H9 (cell line): ENCODE results near the gene CEP120. TPM values are rescaled to one million over a fixed set of nuclear protein-coding genes. Genes with fewer than 3 reads are reported as not detected.
A peak's percentile ranks its signal among the peaks of the same experiment; 100 is the strongest.

Source experiments
- DNase-seq: peaks from one replicate; pipeline ENCODE4 v3.0.0-alpha.2; 2017
- H2AFZ ChIP-seq: one replicate; pipeline ENCODE4 v1.6.1; 2013; ENCODE audit warnings: mild to moderate bottlenecking, low read length, control low read depth, moderate library complexity
- H2AK5ac ChIP-seq: 2 replicates; pipeline ENCODE4 v1.6.1; 2013; ENCODE audit warnings: low read length, control low read depth, mixed read lengths; ENCODE audit not compliant: insufficient read length
- H2BK120ac ChIP-seq: one replicate; pipeline ENCODE4 v1.6.1; 2013; ENCODE audit warnings: low read depth, mild to moderate bottlenecking, low read length, control low read depth, inconsistent platforms; ENCODE audit not compliant: poor library complexity, severe bottlenecking
- H2BK12ac ChIP-seq: 2 replicates; pipeline ENCODE4 v1.6.1; 2013; ENCODE audit warnings: low read length, control low read depth, mixed read lengths, low read depth; ENCODE audit not compliant: insufficient read length
- H2BK15ac ChIP-seq: 2 replicates; pipeline ENCODE4 v1.6.1; 2013; ENCODE audit warnings: low read depth, low read length, control low read depth
- H2BK20ac ChIP-seq: one replicate; pipeline ENCODE4 v1.6.1; 2013; ENCODE audit warnings: low read depth, mild to moderate bottlenecking, low read length, control low read depth, inconsistent platforms; ENCODE audit not compliant: poor library complexity, severe bottlenecking
- H2BK5ac ChIP-seq: 2 replicates; pipeline ENCODE4 v1.6.1; 2013; ENCODE audit warnings: low read length, control low read depth, mixed read lengths; ENCODE audit not compliant: insufficient read length
- H3K14ac ChIP-seq: 2 replicates; pipeline ENCODE4 v1.6.1; 2013; ENCODE audit warnings: low read length, control low read depth; ENCODE audit not compliant: insufficient read depth
- H3K18ac ChIP-seq: 2 replicates; pipeline ENCODE4 v1.6.1; 2013; ENCODE audit warnings: low read depth, mild to moderate bottlenecking, mixed read lengths, low read length, control low read depth; ENCODE audit not compliant: insufficient read length
- H3K23ac ChIP-seq: 2 replicates; pipeline ENCODE4 v1.6.1; 2013; ENCODE audit warnings: low read length, control low read depth, mixed read lengths, low read depth; ENCODE audit not compliant: insufficient read length
- H3K23me2 ChIP-seq: 2 replicates; pipeline ENCODE4 v1.6.1; 2013; ENCODE audit warnings: low read depth, mild to moderate bottlenecking, mixed read lengths, low read length, control low read depth; ENCODE audit not compliant: insufficient read length, poor library complexity, severe bottlenecking
- H3K27ac ChIP-seq: 2 replicates; pipeline ENCODE4 v1.5.1; 2013; ENCODE audit warnings: low read length, control low read depth, mixed read lengths, low read depth; ENCODE audit not compliant: insufficient read length
- H3K27me3 ChIP-seq: 2 replicates; pipeline ENCODE4 v1.6.1; 2013; ENCODE audit warnings: low read length, control low read depth, inconsistent platforms; ENCODE audit not compliant: insufficient read depth
- H3K4ac ChIP-seq: 2 replicates; pipeline ENCODE4 v1.6.1; 2013; ENCODE audit warnings: low read depth, mild to moderate bottlenecking, control low read depth, inconsistent platforms, low read length, moderate library complexity
- H3K4me1 ChIP-seq: 2 replicates; pipeline ENCODE4 v1.6.1; 2013; ENCODE audit warnings: low read length, control low read depth, inconsistent platforms; ENCODE audit not compliant: insufficient read depth
- H3K4me2 ChIP-seq: 2 replicates; pipeline ENCODE4 v1.6.1; 2013; ENCODE audit warnings: low read length, control low read depth, mixed read lengths; ENCODE audit not compliant: insufficient read length, insufficient read depth
- H3K56ac ChIP-seq: 2 replicates; pipeline ENCODE4 v1.6.1; 2013; ENCODE audit warnings: low read depth, mild to moderate bottlenecking, mixed read lengths, low read length, control low read depth; ENCODE audit not compliant: insufficient read length
- H3K79me1 ChIP-seq: 2 replicates; pipeline ENCODE4 v1.6.1; 2013; ENCODE audit warnings: low read depth, mild to moderate bottlenecking, moderate library complexity, low read length, control low read depth, inconsistent platforms; ENCODE audit not compliant: insufficient read depth, poor library complexity, severe bottlenecking
- H3K79me2 ChIP-seq: 2 replicates; pipeline ENCODE4 v1.6.1; 2013; ENCODE audit warnings: low read length, control low read depth, inconsistent platforms; ENCODE audit not compliant: insufficient read depth
- H3K9ac ChIP-seq: 2 replicates; pipeline ENCODE4 v1.6.1; 2013; ENCODE audit warnings: low read length, control low read depth, mixed read lengths; ENCODE audit not compliant: insufficient read length; ENCODE audit errors: extremely low read depth
- H3K9me3 ChIP-seq: one replicate; pipeline ENCODE4 v1.6.1; 2013; ENCODE audit warnings: low read depth, low read length, inconsistent platforms; ENCODE audit not compliant: control insufficient read depth
- H3T11ph ChIP-seq: one replicate; pipeline ENCODE4 v1.6.1; 2013; ENCODE audit warnings: mild to moderate bottlenecking, low read length, control low read depth, inconsistent platforms
- H4K20me1 ChIP-seq: one replicate; pipeline ENCODE4 v1.6.1; 2013; ENCODE audit not compliant: control insufficient read depth, insufficient read length, insufficient read depth
- H4K5ac ChIP-seq: 2 replicates; pipeline ENCODE4 v1.6.1; 2013; ENCODE audit warnings: low read depth, mild to moderate bottlenecking, mixed read lengths, low read length, control low read depth; ENCODE audit not compliant: insufficient read length
- H4K8ac ChIP-seq: replicated peaks from 2 replicates; pipeline ENCODE4 v1.6.1; 2013; ENCODE audit warnings: low read length, control low read depth, mixed read lengths, low read depth; ENCODE audit not compliant: insufficient read length
- H4K91ac ChIP-seq: 2 replicates; pipeline ENCODE4 v1.6.1; 2013; ENCODE audit warnings: low read depth, mild to moderate bottlenecking, moderate library complexity, mixed read lengths, low read length, control low read depth; ENCODE audit not compliant: insufficient read length
- H3K27ac Mint-ChIP-seq, 3 experiments: 2 replicates in 2 of 3; 3 replicates in 1 of 3; pipeline ENCODE4 v1.8.0; 2020 to 2021; ENCODE audit warnings: mixed read lengths in 3 of 3, mild to moderate bottlenecking in 1 of 3, moderate library complexity in 1 of 3
- H3K27me3 Mint-ChIP-seq: 2 replicates; pipeline ENCODE4 v1.8.0; 2021; ENCODE audit warnings: low read depth, mild to moderate bottlenecking, moderate library complexity, mixed read lengths
- H3K36me3 Mint-ChIP-seq, 3 experiments: 2 replicates in 2 of 3; 3 replicates in 1 of 3; pipeline ENCODE4 v1.8.0; 2020 to 2021; ENCODE audit warnings: low read depth in 3 of 3, mixed read lengths in 3 of 3; ENCODE audit not compliant: insufficient read depth in 1 of 3
- H3K4me1 Mint-ChIP-seq, 2 experiments: 2 replicates each; pipeline ENCODE4 v1.8.0; 2020; ENCODE audit warnings: mixed read lengths in 2 of 2
- H3K4me3 Mint-ChIP-seq, 2 experiments: 2 replicates in 1 of 2; 3 replicates in 1 of 2; pipeline ENCODE4 v1.8.0; 2020 to 2021; ENCODE audit warnings: mild to moderate bottlenecking in 2 of 2, mixed read lengths in 2 of 2, moderate library complexity in 1 of 2
- H3K9me3 Mint-ChIP-seq, 2 experiments: 2 replicates in 1 of 2; 3 replicates in 1 of 2; pipeline ENCODE4 v1.8.0; 2020; ENCODE audit warnings: mild to moderate bottlenecking in 2 of 2, mixed read lengths in 2 of 2, moderate library complexity in 1 of 2
- CTCF ChIP-seq: fragments of 200-600 bp; sonication (generic); conservative IDR thresholded peaks from 3 replicates; pipeline ENCODE4 v1.8.0; 2021; ENCODE audit warnings: antibody characterized with exemption, mild to moderate bottlenecking
- WGBS: extraction: QIAGEN DNeasy Blood & Tissue Kit; methylation state at CpG from one replicate; pipeline ENCODE4 v1.1.7; 2013; ENCODE audit warnings: missing lambda C conversion rate, low lambda C conversion rate, mixed read lengths; ENCODE audit not compliant: insufficient read length; ENCODE audit errors: extremely low coverage; 5-methylcytosine and 5-hydroxymethylcytosine counted together
- total RNA-seq: library from RNA; stranded (reverse); gene quantifications from 2 replicates; pipeline ENCODE4 v1.2.1, GENCODE V29; 2021

CEP120 gene
- total RNA-seq, 1 experiment from 2014 or later: 22.5 TPM

GRCh38 chr5:123425431-123425830 lies 2.2 kb upstream of the CEP120 start:
- no peak overlapping the region for H3K56ac ChIP-seq
- H3T11ph ChIP-seq: no peak overlapping the region
- H3K9me3 ChIP-seq: no peaks in the 10 kb centered on the region
- no peak overlapping the region for H2AFZ ChIP-seq
- no peak overlapping the region for H2BK20ac ChIP-seq
- no peak overlapping the region for H3K23ac ChIP-seq
- no peak overlapping the region for H2BK12ac ChIP-seq
- Mint-ChIP-seq H3K27ac (peak overlapping the region in 2 of 3 experiments; percentile 20 to 62; a peak in 2 of 7 replicates), H3K4me3 (no peak overlapping the region), H3K4me1 (peaks cover 14% of the 10 kb centered on the region in 2 experiments), H3K27me3 (no peaks in the 10 kb centered on the region), H3K36me3 (peaks cover 0 to under 1% (median 0%) of the 10 kb centered on the region in 3 experiments; a peak in 1 of 7 replicates), H3K9me3 (no peaks in the 10 kb centered on the region)
- no peak overlapping the region for H2AK5ac ChIP-seq
- no peaks in the 10 kb centered on the region for H4K20me1 ChIP-seq
- no peaks in the 10 kb centered on the region for H3K79me1 ChIP-seq
- no peak overlapping the region for H3K9ac ChIP-seq
- no peak overlapping the region for H3K4ac ChIP-seq
- no peak overlapping the region for H3K18ac ChIP-seq
- H2BK120ac ChIP-seq: no peak overlapping the region
- no peak overlapping the region for H4K91ac ChIP-seq
- H3K23me2 ChIP-seq: peaks cover 9% of the 10 kb centered on the region
- no CpG with 5 or more reads among the region's 4 CpGs for WGBS
- H3K4me1 ChIP-seq: no peaks in the 10 kb centered on the region
- H4K5ac ChIP-seq: no peak overlapping the region
- TF ChIP-seq CTCF: no peak
- no peak overlapping the region for H3K14ac ChIP-seq
- H3K4me2 ChIP-seq: no peak overlapping the region
- H3K27ac ChIP-seq: no peak overlapping the region
- H4K8ac ChIP-seq: no peak overlapping the region
- H3K27me3 ChIP-seq: no peaks in the 10 kb centered on the region
- no peak overlapping the region for H2BK15ac ChIP-seq
- no peak overlapping the region for H2BK5ac ChIP-seq
- DNase-seq: no peak
- H3K79me2 ChIP-seq: peaks cover 7% of the 10 kb centered on the region; the same call in 1 of the 2 replicates
